HFFc6 (cell line): ENCODE data around the gene B3GNT4. TPM values are rescaled to one million over a fixed set of nuclear protein-coding genes. Genes with fewer than 3 reads are reported as not detected.

Experiments used
- DNase-seq: peaks from one replicate; pipeline ENCODE4 v3.0.0-alpha.2; 2018
- H3K27ac Mint-ChIP-seq: 2 replicates; pipeline ENCODE4 v1.8.0; 2020; ENCODE audit warnings: mild to moderate bottlenecking, mixed read lengths
- H3K27me3 Mint-ChIP-seq: 2 replicates; pipeline ENCODE4 v1.8.0; 2021; ENCODE audit warnings: mild to moderate bottlenecking, moderate library complexity, mixed read lengths; ENCODE audit not compliant: insufficient read depth
- H3K36me3 Mint-ChIP-seq: 2 replicates; pipeline ENCODE4 v1.8.0; 2021; ENCODE audit warnings: low read depth, mixed read lengths
- H3K4me1 Mint-ChIP-seq: 2 replicates; pipeline ENCODE4 v1.8.0; 2020; ENCODE audit warnings: low read depth, mixed read lengths
- H3K4me3 Mint-ChIP-seq: 2 replicates; pipeline ENCODE4 v1.8.0; 2020; ENCODE audit warnings: mild to moderate bottlenecking, moderate library complexity, mixed read lengths
- H3K9me3 Mint-ChIP-seq: 2 replicates; pipeline ENCODE4 v1.8.0; 2020; ENCODE audit warnings: mild to moderate bottlenecking, mixed read lengths
- CTCF ChIP-seq: fragments of 200-600 bp; sonication (generic); IDR thresholded peaks from 2 replicates; pipeline ENCODE4 v1.5.0; 2021; ENCODE audit warnings: antibody characterized with exemption, mild to moderate bottlenecking
- total RNA-seq, 6 experiments: library from RNA; stranded (reverse); fragmentation: NEBNext Ultra II Directional; extraction: Animal tissue kit (Norgen Biotek cat#: 25700); gene quantifications; 2 replicates in 1 of 6; 3 replicates in 5 of 6; pipeline ENCODE4 v1.2.3, GENCODE V29; 2021

The B3GNT4 gene
- total RNA-seq, 6 experiments from 2014 or later, result 0.13 to 0.14 TPM; not detected in 4

GRCh38 chr12:122226366-122227125 lies 23.0 kb downstream of the B3GNT4 start:
- Mint-ChIP-seq H3K27me3 (no peaks in the 10 kb centered on the region; the same call in 1 of the 2 replicates), H3K9me3 (no peaks in the 10 kb centered on the region), H3K36me3 (peaks cover 37% of the 10 kb centered on the region), H3K4me3 (no peak overlapping the region; the same call in 1 of the 2 replicates), H3K27ac (no peak overlapping the region), H3K4me1 (peaks cover 23% of the 10 kb centered on the region)
- TF ChIP-seq CTCF, result no peak
- DNase-seq, result no peak

- H3K27ac Mint-ChIP-seq, result no peak overlapping the region
- DNase-seq, result no peak
- H3K4me1 Mint-ChIP-seq, result peaks cover 23% of the 10 kb centered on the region
- no peak for TF ChIP-seq CTCF
- no peaks in the 10 kb centered on the region for H3K9me3 Mint-ChIP-seq
- no peak overlapping the region for H3K4me3 Mint-ChIP-seq
- H3K36me3 Mint-ChIP-seq, result peaks cover 37% of the 10 kb centered on the region
- no peaks in the 10 kb centered on the region; the same call in 1 of the 2 replicates for H3K27me3 Mint-ChIP-seq
Observed at GRCh38 chr12:122227341-122227740, 23.8 kb downstream of the B3GNT4 start.

GRCh38 chr12:122228092-122228491 lies 24.6 kb downstream of the B3GNT4 start:
- Mint-ChIP-seq H3K4me3 (no peak overlapping the region), H3K9me3 (no peaks in the 10 kb centered on the region), H3K27ac (no peak overlapping the region), H3K36me3 (peaks cover 40% of the 10 kb centered on the region), H3K27me3 (no peaks in the 10 kb centered on the region; the same call in 1 of the 2 replicates), H3K4me1 (peaks cover 23% of the 10 kb centered on the region)
- DNase-seq, result no peak
- no peak for TF ChIP-seq CTCF

- no peaks in the 10 kb centered on the region for H3K9me3 Mint-ChIP-seq
- no peak overlapping the region for H3K4me3 Mint-ChIP-seq
- no peak for DNase-seq
- peaks cover 7% of the 10 kb centered on the region for H3K4me1 Mint-ChIP-seq
- H3K27me3 Mint-ChIP-seq, result no peaks in the 10 kb centered on the region; the same call in 1 of the 2 replicates
- peaks cover 31% of the 10 kb centered on the region for H3K36me3 Mint-ChIP-seq
- H3K27ac Mint-ChIP-seq, result no peak overlapping the region
- no peak for TF ChIP-seq CTCF
Observed at GRCh38 chr12:122230798-122231197, 27.3 kb downstream of the B3GNT4 start.

GRCh38 chr12:122232691-122233090 lies 29.2 kb downstream of the B3GNT4 start:
- H3K4me1 Mint-ChIP-seq, result no peaks in the 10 kb centered on the region
- DNase-seq, result no peak
- H3K27me3 Mint-ChIP-seq, result no peaks in the 10 kb centered on the region
- peaks cover 26% of the 10 kb centered on the region for H3K36me3 Mint-ChIP-seq
- no peaks in the 10 kb centered on the region for H3K9me3 Mint-ChIP-seq
- TF ChIP-seq CTCF, result no peak
- no peak overlapping the region for H3K27ac Mint-ChIP-seq
- H3K4me3 Mint-ChIP-seq, result no peak overlapping the region
